NCI-H2107 treated with DMSO at 0.1 percent for 48 hours (cell line): ENCODE measurements around the gene POLD2.

Experiments
- DNase-seq: peaks from one replicate; lab custom pipeline; 2025; ENCODE audit not compliant: unreplicated experiment; lab: John Stamatoyannopoulos, UW

Gene POLD2

GRCh38 chr7:44152971-44153947 is 29.9 kb upstream of the POLD2 start:
- DNase-seq, result no peak

GRCh38 chr7:44151956-44152355 is 28.6 kb upstream of the POLD2 start:
- DNase-seq, result no peak

- DNase-seq, result no peak
These were observed 27.9 kb upstream of the POLD2 start for GRCh38 chr7:44150966-44151941.

GRCh38 chr7:44150466-44150832 is 27.1 kb upstream of the POLD2 start:
- DNase-seq, result peak; percentile 58

GRCh38 chr7:44149571-44150465 is 26.5 kb upstream of the POLD2 start:
- peak; percentile 58 for DNase-seq

GRCh38 chr7:44148961-44149536 is 25.7 kb upstream of the POLD2 start:
- DNase-seq, result no peak

- no peak for DNase-seq
These were observed 24.8 kb upstream of the POLD2 start for GRCh38 chr7:44148166-44148565.

GRCh38 chr7:44147026-44147991 is 24.0 kb upstream of the POLD2 start:
- DNase-seq, result no peak

- no peak for DNase-seq
These were observed 22.9 kb upstream of the POLD2 start for GRCh38 chr7:44145969-44146911.

GRCh38 chr7:44145479-44145968 is 22.2 kb upstream of the POLD2 start:
- DNase-seq, result no peak

- DNase-seq, result no peak
These were observed 21.7 kb upstream of the POLD2 start for GRCh38 chr7:44144968-44145478.

GRCh38 chr7:44144426-44144967 is 21.1 kb upstream of the POLD2 start:
- no peak for DNase-seq

GRCh38 chr7:44143646-44144250 is 20.4 kb upstream of the POLD2 start:
- DNase-seq, result no peak

- DNase-seq, result no peak
These were observed 18.7 kb upstream of the POLD2 start for GRCh38 chr7:44142028-44142427.

- no peak for DNase-seq
These were observed 18.0 kb upstream of the POLD2 start, which contains the start of gene MYL7 for GRCh38 chr7:44141221-44141850. Gene MYL7 (minus strand): TSS chr7:44141332. CDS start chr7:44141305, 27 bp downstream.

GRCh38 chr7:44140341-44140740 is 17.0 kb upstream of the POLD2 start:
- DNase-seq, result no peak
